ENCODE data around the gene SPATA19. TPM values are rescaled to one million over a fixed set of nuclear protein-coding genes. Genes with fewer than 3 reads are reported as not detected.

The SPATA19 gene
- total RNA-seq, 2 donors from 2014 or later, result not detected

- Histone ChIP-seq H3K27ac (ENCODE audit: low read depth, low read length) (no peak overlapping the region), H3K4me1 (ENCODE audit: control insufficient read depth, insufficient read depth, low read length) (no peaks in the 10 kb centered on the region), H3K36me3 (ENCODE audit: control insufficient read depth, insufficient read depth, low read length) (no peaks in the 10 kb centered on the region), H3K9me3 (ENCODE audit: control insufficient read depth, low read length) (peaks cover 14% of the 10 kb centered on the region), H3K9ac (ENCODE audit: extremely low read depth, low read length, poor library complexity, severe bottlenecking) (no peak overlapping the region), H3K4me3 (ENCODE audit: low read length) (no peak overlapping the region), H3K27me3 (ENCODE audit: control insufficient read depth, insufficient read depth, low read length, poor library complexity, severe bottlenecking) (no peaks in the 10 kb centered on the region)
- WGBS, 2 experiments (ENCODE audit: insufficient coverage in 1 of 2, insufficient read length in 1 of 2), result 54% methylated on average over 10 to 11 of the region's 11 CpGs
- Mint-ChIP-seq H3K27me3 (ENCODE audit: insufficient read depth) (peaks cover 7% of the 10 kb centered on the region), H3K4me3 (no peak overlapping the region), H3K27ac (peak overlapping the region; percentile 54), H3K9me3 (peaks cover 17% of the 10 kb centered on the region), H3K4me1 (peaks cover 3% of the 10 kb centered on the region), H3K36me3 (ENCODE audit: low read depth) (no peaks in the 10 kb centered on the region)
- peak; percentile 89 for DNase-seq
- peak; percentile 89 for TF ChIP-seq CTCF (conservative IDR thresholded peaks at IDR 0.05)
Measured at GRCh38 chr11:133834682-133835592, 10.4 kb downstream of the SPATA19 start.

- Mint-ChIP-seq H3K4me3 (no peak overlapping the region), H3K4me1 (peaks cover 3% of the 10 kb centered on the region), H3K9me3 (peaks cover 17% of the 10 kb centered on the region), H3K36me3 (ENCODE audit: low read depth) (no peaks in the 10 kb centered on the region), H3K27ac (no peak overlapping the region), H3K27me3 (ENCODE audit: insufficient read depth) (peaks cover 7% of the 10 kb centered on the region)
- no peak overlapping the region for H3K9ac ChIP-seq (ENCODE audit: extremely low read depth, low read length, poor library complexity, severe bottlenecking)
- peaks cover 14% of the 10 kb centered on the region for H3K9me3 ChIP-seq (ENCODE audit: control insufficient read depth, low read length)
- DNase-seq, result no peak
- no peaks in the 10 kb centered on the region for H3K36me3 ChIP-seq (ENCODE audit: control insufficient read depth, insufficient read depth, low read length)
- H3K4me1 ChIP-seq (ENCODE audit: control insufficient read depth, insufficient read depth, low read length), result no peaks in the 10 kb centered on the region
- WGBS, 2 experiments (ENCODE audit: insufficient coverage in 1 of 2, insufficient read length in 1 of 2), result 92 to 93% methylated on average over 11 to 17 of the region's 17 CpGs
- no peaks in the 10 kb centered on the region for H3K27me3 ChIP-seq (ENCODE audit: control insufficient read depth, insufficient read depth, low read length, poor library complexity, severe bottlenecking)
- H3K27ac ChIP-seq (ENCODE audit: low read depth, low read length), result no peak overlapping the region
- no peak for TF ChIP-seq CTCF (conservative IDR thresholded peaks at IDR 0.05)
- H3K4me3 ChIP-seq (ENCODE audit: low read length), result no peak overlapping the region
Measured at GRCh38 chr11:133833898-133834681, 11.2 kb downstream of the SPATA19 start.

GRCh38 chr11:133832991-133833897 is 12.1 kb downstream of the SPATA19 start:
- peaks cover 17% of the 10 kb centered on the region for H3K9me3 Mint-ChIP-seq

More at GRCh38 chr11:133832991-133833897, 12.1 kb downstream of the SPATA19 start:
- Histone ChIP-seq H3K4me1 (ENCODE audit: control insufficient read depth, insufficient read depth, low read length) (no peaks in the 10 kb centered on the region), H3K36me3 (ENCODE audit: control insufficient read depth, insufficient read depth, low read length) (no peaks in the 10 kb centered on the region), H3K9ac (ENCODE audit: extremely low read depth, low read length, poor library complexity, severe bottlenecking) (no peak overlapping the region), H3K9me3 (ENCODE audit: control insufficient read depth, low read length) (peaks cover 14% of the 10 kb centered on the region), H3K4me3 (ENCODE audit: low read length) (no peak overlapping the region), H3K27me3 (ENCODE audit: control insufficient read depth, insufficient read depth, low read length, poor library complexity, severe bottlenecking) (no peaks in the 10 kb centered on the region), H3K27ac (ENCODE audit: low read depth, low read length) (no peak overlapping the region)
- WGBS, 2 experiments (ENCODE audit: insufficient coverage in 1 of 2, insufficient read length in 1 of 2), result 95 to 96% methylated on average over 42 to 75 of the region's 86 CpGs
- Mint-ChIP-seq H3K36me3 (ENCODE audit: low read depth) (no peaks in the 10 kb centered on the region), H3K4me1 (peaks cover 3% of the 10 kb centered on the region), H3K27ac (no peak overlapping the region), H3K27me3 (ENCODE audit: insufficient read depth) (peaks cover 7% of the 10 kb centered on the region), H3K4me3 (no peak overlapping the region)
- DNase-seq, result peak; percentile 47
- TF ChIP-seq CTCF (conservative IDR thresholded peaks at IDR 0.05), result no peak
